NCI-H1694 treated with DMSO at 0.1 percent for 48 hours (cell line): ENCODE measurements around the gene UFSP2.

Experiments
- DNase-seq: peaks from one replicate; lab custom pipeline; 2025; lab: John Stamatoyannopoulos, UW

UFSP2 gene

GRCh38 chr4:185425647-185426352 is at the start of gene UFSP2:
Gene UFSP2, minus strand, starts transcription at chr4:185425964. Its CDS starts 96 bp downstream, at chr4:185425868.
- peak; percentile 90 for DNase-seq

GRCh38 chr4:185473247-185473646 is 47.5 kb upstream of the UFSP2 start:
- no peak for DNase-seq

GRCh38 chr4:185472103-185472542 is 46.4 kb upstream of the UFSP2 start:
- DNase-seq = no peak

GRCh38 chr4:185471235-185472102 is 45.7 kb upstream of the UFSP2 start, which contains the start of gene CCDC110:
Gene CCDC110, minus strand, starts transcription at chr4:185471733. Its CDS starts 50 bp downstream, at chr4:185471683.
- DNase-seq = peak; percentile 38

- DNase-seq = peak; percentile 32
These were observed 44.9 kb upstream of the UFSP2 start for GRCh38 chr4:185470501-185471195.

- no peak for DNase-seq
These were observed 43.9 kb upstream of the UFSP2 start for GRCh38 chr4:185469580-185470154.

GRCh38 chr4:185468999-185469398 is 43.2 kb upstream of the UFSP2 start:
- no peak for DNase-seq

- no peak for DNase-seq
These were observed 42.2 kb upstream of the UFSP2 start for GRCh38 chr4:185467991-185468390.

- no peak for DNase-seq
These were observed 41.3 kb upstream of the UFSP2 start for GRCh38 chr4:185467101-185467500.

- no peak for DNase-seq
These were observed 39.9 kb upstream of the UFSP2 start for GRCh38 chr4:185465707-185466106.

- no peak for DNase-seq
These were observed 39.1 kb upstream of the UFSP2 start for GRCh38 chr4:185464887-185465286.

- no peak for DNase-seq
These were observed 38.4 kb upstream of the UFSP2 start for GRCh38 chr4:185464183-185464582.

GRCh38 chr4:185463541-185463940 is 37.8 kb upstream of the UFSP2 start:
- DNase-seq = no peak

GRCh38 chr4:185461565-185461964 is 35.8 kb upstream of the UFSP2 start:
- DNase-seq = no peak

- DNase-seq = no peak
These were observed 31.4 kb upstream of the UFSP2 start for GRCh38 chr4:185457136-185457535.

GRCh38 chr4:185456131-185456530 is 30.4 kb upstream of the UFSP2 start:
- DNase-seq = no peak

GRCh38 chr4:185445209-185445608 is 19.4 kb upstream of the UFSP2 start:
- no peak for DNase-seq

GRCh38 chr4:185441479-185441878 is 15.7 kb upstream of the UFSP2 start:
- no peak for DNase-seq

- DNase-seq = no peak
These were observed 12.0 kb upstream of the UFSP2 start for GRCh38 chr4:185437809-185438208.

- DNase-seq = no peak
These were observed 9.7 kb upstream of the UFSP2 start for GRCh38 chr4:185435466-185435865.

- DNase-seq = no peak
These were observed 3.9 kb upstream of the UFSP2 start for GRCh38 chr4:185429660-185430059.
